ENCODE measurements around the gene TRAPPC10.

GRCh38 chr21:44024257-44024656 is 12.1 kb downstream of the TRAPPC10 start:
- TF ChIP-seq, protein P1, sequence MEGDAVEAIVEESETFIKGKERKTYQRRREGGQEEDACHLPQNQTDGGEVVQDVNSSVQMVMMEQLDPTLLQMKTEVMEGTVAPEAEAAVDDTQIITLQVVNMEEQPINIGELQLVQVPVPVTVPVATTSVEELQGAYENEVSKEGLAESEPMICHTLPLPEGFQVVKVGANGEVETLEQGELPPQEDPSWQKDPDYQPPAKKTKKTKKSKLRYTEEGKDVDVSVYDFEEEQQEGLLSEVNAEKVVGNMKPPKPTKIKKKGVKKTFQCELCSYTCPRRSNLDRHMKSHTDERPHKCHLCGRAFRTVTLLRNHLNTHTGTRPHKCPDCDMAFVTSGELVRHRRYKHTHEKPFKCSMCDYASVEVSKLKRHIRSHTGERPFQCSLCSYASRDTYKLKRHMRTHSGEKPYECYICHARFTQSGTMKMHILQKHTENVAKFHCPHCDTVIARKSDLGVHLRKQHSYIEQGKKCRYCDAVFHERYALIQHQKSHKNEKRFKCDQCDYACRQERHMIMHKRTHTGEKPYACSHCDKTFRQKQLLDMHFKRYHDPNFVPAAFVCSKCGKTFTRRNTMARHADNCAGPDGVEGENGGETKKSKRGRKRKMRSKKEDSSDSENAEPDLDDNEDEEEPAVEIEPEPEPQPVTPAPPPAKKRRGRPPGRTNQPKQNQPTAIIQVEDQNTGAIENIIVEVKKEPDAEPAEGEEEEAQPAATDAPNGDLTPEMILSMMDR (IDR thresholded peaks at IDR 0.05): no peak
- TF ChIP-seq POLR2A (IDR thresholded peaks at IDR 0.05): no peak
